ENCODE data around the gene MUC5B.
"Not testable (repeated sequence)": the region's sequence is repeated elsewhere in the genome, so short reads cannot be mapped to it uniquely, and the experiment has no call there.

The MUC5B gene

DNA sequence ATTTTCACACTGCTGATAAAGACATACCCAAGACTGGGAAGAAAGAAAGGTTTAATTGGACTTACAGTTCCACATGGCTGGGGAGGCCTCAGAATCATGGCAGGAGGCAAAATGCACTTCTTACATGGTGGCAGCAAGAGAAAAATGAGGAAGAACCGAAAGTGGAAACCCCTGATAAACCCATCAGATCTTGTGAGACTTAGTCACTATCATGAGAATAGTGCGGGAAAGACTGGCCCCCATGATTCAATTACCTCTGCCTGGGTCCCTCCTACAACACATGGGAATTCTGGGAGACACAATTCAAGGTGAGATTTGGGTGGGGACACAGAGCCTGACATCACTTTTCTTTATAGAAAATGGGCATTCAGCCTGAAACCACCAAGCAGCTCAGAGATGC lies 44.1 kb downstream of the MUC5B start:
- not testable (repeated sequence) for DNase-seq (ENCODE audit: low read depth in 3 of 3)

DNA sequence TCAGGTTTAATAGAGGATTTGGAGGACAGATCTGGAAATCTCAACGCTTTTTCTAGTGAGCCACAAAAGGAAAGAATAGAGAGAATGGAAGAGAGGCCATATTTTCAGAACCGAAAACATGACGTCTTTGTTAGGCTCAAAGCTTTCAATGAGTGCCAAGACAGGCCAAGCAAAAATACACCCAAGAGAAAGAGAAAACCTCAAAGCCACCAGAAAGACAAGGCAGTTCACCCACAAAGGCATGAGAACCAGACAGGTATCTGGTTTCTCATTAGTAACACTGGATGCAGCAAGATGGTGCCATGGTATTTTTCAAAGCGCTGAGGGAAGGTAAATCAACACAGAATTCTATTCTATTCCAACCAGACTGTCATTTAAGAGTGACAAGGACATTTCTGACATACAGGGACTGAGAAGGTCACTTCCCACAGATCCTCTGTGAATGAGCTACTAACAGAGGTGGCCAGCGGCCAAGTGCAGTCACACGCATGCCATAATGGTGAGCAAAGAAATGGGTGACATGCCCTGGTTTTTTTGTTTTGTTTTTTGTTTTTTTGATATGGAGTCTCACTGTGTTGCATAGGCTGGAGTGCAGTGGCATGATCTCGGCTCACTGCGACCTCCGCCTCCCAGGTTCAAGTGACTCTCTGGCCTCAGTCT lies 44.7 kb downstream of the MUC5B start:
- DNase-seq (ENCODE audit: low read depth in 3 of 3), result no peak

DNA sequence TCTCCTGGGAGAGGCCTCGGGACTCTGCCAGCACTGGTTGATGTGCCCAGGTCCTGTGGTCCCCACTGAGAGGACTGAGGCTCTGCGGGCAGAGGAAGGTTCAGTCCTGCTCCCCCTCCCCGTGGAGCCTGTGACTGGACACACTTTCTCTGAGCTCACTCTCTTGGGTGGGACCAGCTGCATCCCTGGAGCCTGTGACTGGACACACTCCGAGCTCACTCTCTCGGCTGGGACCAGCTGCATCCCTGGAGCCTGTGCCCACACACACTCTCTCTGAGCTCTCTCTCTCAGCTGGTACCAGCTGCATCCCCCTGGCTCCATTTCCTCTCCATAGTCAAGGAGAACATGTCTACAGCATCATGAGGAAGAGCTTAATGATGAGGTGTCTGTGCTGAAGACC lies 47.1 kb downstream of the MUC5B start:
- no peak for DNase-seq (ENCODE audit: low read depth in 3 of 3)

DNA sequence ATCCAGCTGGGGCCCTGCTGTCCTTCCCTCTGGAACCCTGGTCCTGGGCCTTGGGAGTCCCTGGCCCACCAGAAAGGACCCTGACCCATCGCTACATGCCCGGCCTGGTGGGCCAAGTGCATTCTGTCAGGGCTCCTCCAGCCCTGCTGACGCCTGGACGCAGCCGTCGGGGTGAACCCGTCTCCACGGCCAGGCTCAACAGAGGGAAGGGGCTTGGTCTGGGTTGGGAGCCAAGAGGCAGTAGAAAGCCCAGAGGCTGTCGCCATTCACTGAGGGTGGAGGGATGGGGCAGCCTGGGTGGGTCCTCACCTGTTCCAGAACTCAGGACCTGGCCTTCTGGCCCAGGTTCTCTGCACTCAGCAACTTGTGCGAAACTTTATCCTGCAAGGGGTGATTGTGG lies 47.6 kb downstream of the MUC5B start:
- no peak for DNase-seq (ENCODE audit: low read depth in 3 of 3)

DNA sequence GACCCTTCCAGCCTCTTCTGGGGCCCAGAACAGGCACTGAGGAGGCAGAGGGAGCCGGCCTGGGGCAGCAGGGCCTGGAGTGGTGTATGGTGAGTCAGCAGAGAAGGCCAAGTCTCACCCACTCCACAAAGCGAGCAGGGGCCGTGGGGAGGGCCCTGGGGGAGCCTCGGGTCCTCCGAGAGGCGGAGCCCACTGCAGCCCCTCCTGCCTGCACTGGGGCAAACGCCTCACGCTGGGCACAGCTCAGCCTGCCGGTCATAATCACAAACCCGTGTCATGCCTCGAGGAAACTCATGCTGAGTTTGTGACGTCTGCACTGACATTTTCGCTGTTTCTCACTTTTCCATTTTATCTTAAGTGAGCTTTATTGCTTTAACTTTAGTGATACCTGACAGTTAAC lies 48.1 kb downstream of the MUC5B start:
- DNase-seq (ENCODE audit: low read depth in 3 of 3), result no peak

DNA sequence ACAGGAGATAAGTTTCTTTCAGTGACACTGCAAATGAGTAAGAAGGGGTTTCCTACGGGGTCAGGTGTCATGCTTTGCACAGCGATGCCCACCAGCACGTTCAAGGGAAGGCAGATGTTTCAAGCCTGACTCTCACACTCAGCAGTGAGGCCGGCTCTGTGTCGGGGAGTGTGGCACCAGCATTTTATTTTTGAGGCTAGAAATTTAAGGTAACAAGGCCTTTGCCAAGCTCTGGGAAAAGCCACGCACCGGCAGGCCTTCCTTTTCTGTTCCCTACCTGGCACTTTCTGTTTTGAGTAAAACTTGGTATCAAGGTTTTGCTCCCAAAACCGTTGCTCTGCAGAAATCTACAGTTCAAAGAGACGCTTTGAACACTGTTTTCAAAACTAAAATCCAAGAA lies 48.5 kb downstream of the MUC5B start:
- DNase-seq (ENCODE audit: low read depth in 3 of 3), result no peak

DNA sequence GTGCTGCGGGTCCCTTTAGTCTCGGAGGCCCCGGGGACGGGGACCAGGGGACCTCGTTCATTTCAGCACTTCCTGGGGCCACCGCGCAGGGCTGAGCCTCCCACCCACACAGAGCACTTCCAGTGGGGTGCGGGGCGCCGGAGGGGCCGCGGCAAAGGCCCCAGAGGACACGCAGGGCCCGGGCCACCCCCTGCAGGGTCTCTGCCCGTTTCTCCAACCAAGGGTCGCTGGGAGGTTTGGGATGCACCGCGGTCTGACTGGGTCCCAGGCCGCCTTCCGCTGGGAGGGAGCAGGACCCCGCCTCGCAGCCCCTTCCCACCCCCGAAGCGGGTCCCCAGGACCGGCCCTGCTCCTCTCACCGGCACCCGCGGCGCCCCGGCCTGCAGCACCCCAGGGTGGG lies 49.1 kb downstream of the MUC5B start:
- no peak for DNase-seq (ENCODE audit: low read depth in 3 of 3)

DNA sequence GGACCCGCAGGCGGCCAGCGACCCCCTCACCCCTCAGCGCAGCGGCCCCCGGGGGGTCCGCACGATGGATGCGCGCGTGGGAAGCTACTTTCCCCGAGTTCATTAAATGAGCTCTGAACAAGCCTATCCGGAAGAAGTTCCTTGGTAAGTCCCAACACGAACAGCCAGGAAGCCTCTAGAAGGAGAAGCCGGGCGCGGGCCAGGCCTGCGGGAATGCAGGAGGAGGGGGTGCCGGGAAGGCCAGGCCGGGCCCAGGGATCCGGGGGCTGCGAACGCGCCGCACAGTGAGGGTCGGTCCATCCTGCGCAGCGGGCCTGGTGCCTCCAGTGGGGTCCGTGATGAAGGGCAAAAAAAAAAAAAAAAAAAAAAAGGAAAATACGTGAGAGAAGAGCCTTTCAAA lies 49.7 kb downstream of the MUC5B start:
- no peak for DNase-seq (ENCODE audit: low read depth in 3 of 3)

DNA sequence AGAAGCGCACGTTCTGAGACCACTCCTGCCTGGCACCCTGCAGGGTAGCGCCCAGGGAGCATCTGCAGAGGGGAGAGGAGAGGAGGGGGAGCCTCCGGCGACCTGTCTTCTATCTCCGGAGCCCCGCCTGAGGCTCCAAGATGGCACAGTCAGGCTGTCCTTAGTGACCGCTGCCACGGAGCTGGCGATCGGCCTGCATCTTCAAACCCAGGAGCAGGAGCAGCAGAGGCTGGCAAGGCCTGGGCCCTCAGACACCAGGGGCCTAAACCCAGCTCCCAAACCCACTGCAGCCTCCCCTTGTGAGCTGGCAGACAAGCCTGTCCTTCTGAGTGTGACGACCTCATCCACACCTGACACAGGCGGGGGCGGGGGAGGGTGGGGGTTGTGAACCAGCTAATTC lies 51.6 kb downstream of the MUC5B start:
- no peak for DNase-seq (ENCODE audit: low read depth in 3 of 3)

DNA sequence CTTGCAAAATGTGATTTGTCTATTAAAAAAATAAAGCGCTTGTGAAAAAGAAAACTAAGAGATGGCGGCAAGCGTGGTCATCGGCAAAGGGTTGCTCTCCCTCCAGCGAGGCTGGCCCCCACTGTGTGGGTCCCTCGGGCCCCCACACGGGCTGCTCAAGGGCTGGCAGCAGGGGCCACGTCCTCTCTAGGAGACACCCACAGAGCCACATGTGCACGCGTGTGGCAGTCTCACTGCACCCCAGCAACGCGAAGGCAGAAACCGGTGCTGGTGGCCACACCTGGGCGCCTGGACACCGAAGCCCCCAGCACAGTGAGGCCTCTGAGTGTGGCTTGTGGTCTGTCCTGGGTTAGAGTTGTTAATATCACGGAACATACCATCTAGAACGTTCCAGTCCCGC lies 52.2 kb downstream of the MUC5B start:
- DNase-seq (ENCODE audit: low read depth in 3 of 3), result no peak

DNA sequence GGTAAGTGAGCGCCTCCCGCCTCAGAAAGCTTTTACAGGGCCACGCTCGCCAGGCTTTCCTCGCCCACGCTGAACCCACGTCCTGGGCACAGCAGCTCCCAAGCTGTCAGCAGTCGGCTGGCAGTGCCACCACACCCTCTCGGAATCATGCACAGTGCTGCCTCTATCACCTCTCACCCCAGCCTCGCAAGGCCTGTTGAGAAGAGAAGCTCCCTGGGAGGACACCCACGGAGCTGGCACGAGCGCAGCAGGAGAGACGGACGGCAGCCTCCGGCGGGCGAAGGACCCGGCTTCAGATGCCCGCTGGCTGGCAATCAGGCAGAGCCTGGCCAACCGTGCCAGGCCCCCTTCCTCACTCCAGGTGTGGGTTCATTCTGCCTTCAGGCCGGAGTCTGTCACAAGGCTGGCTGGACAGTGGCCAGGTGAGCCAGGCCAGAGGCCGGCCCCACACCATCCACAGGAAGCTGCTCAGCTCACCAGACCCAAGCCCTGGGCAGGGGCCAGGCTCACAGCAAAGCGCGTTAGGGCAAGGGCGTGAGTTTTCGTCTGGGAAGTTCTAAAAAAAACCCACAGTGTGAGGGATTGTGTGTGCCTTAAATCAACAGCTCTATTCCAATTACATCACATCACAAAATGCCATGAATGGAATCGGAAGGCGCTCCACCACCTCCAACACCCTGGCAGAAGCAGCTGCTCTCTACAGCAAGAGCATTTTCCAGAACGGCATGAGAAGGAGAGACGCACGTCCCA lies 53.4 kb downstream of the MUC5B start:
- no peak for DNase-seq (ENCODE audit: low read depth in 3 of 3)

DNA sequence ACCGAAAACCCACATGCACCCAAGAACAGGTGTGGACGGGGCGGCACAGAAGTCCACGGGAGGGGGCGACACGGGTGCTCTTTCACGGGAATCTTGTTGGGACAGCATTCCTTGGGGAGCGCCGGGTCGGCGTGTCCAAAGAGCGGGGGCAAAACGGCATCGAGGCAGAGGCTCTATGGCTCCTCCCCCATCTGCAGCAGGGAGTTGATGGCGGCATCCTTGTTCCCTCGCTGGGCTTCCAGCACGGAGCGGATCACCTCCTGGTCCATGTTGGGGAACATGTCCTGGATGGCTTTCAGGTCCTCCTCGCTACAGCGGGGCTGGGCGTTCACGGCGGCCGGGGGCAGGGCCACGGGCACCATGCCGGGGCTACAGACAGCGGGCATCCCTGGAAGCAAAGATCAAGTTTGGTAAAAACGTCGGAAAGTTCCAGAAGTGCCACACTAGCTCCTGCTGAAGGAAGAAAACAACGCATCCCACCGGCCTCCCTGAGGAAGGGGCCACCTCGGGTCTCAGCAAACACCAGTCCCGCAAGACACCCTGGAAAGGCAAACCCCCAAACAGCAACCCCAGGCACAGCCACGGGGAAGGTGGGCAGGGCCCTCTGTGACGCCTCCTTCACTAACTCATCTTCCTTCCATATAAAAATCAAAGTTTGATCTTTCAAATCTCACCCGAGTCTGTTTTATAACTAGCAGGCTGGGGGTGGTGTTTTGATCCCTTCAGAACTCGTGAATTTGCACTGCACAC lies 54.2 kb downstream of the MUC5B start:
- DNase-seq (ENCODE audit: low read depth in 3 of 3), result no peak

DNA sequence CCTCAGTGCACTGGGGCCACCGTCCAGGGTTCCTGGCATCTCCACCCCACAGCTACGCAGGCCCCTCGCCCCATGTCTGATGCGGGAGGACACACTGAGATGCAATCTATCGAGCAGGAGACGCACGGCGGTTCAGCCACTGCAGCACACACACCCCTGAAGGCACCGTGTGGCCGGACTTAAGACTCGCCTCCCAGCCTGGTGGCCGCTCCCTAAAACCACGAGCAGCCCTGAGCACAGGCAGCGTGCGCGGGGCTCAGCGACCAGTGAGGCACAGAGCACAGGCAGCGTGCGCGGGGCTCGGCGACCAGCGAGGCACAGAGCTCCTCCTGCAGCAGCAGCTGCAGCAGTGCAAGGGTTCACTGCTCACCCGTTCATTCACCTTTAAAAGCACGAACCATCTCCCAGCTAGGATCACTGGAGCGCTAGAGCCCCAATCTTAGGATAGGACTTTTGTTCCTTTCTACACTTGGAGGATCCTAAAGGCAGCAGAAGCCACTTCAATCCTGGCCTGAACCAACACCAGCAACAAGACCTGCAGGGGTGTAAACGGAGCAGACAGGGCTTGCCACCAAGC lies 55.2 kb downstream of the MUC5B start:
- DNase-seq (ENCODE audit: low read depth in 3 of 3), result no peak

DNA sequence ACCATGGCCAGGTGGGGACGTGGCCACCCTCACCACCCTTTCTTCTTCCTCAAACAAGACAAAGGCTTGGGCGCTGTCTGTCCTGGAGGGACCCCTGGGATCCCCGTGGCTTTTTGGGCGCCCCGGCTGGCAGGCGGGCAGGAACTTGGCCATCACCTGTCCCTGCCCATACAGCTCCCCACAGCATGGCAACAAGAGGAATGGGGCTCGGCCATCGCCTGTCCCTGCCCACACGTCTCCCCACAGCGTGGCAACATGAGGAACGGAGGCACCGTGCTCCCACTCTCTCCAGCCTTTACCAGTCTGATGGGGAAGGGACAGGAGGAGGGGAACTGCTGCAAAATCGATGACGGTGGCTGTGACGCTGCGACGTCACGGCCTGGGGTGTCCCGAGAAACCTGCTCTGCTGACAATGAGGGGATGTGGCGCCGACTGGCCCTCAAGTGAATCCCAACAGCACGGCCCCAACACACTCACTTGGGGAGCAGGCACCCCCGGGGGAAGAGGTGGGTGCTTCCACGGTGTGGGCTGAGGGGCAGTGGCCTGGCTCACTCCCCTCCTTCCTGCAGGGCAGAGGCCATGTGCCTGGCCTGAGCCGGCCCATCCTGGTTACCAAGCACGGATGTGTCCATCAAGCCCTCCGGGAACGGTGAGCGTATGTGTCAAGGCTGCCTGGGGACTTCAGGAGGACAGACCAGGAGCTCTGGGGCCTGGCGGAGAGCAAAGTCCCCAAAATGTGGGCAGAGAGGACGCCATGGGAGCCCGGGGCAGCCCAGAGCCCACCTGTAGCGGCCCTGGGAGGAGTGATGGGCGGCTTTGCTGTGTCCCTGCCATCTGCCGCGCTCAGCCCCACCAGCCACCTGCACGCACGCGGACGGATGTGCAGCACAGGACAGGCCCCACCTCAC lies 56.2 kb downstream of the MUC5B start:
- DNase-seq (ENCODE audit: low read depth in 3 of 3), result no peak

DNA sequence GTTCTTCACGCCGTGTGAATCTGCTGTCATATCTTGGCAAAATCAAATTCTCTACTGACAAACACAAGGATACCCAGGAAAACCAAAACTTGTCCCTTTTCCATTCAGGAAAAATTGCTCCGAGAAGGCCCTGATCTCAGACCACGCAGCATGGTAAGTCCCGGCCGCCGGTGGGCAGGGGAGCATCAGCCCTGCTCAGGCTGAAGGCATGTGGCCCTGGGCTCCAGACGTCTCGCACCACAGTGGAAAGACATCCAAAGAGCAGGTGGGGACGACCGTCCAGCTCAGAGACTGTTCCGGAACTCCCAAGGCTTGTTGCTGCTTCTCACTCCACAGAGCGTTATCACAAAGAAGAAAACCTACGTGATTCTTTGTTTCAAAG lies 56.8 kb downstream of the MUC5B start:
- no peak for DNase-seq (ENCODE audit: low read depth in 3 of 3)

DNA sequence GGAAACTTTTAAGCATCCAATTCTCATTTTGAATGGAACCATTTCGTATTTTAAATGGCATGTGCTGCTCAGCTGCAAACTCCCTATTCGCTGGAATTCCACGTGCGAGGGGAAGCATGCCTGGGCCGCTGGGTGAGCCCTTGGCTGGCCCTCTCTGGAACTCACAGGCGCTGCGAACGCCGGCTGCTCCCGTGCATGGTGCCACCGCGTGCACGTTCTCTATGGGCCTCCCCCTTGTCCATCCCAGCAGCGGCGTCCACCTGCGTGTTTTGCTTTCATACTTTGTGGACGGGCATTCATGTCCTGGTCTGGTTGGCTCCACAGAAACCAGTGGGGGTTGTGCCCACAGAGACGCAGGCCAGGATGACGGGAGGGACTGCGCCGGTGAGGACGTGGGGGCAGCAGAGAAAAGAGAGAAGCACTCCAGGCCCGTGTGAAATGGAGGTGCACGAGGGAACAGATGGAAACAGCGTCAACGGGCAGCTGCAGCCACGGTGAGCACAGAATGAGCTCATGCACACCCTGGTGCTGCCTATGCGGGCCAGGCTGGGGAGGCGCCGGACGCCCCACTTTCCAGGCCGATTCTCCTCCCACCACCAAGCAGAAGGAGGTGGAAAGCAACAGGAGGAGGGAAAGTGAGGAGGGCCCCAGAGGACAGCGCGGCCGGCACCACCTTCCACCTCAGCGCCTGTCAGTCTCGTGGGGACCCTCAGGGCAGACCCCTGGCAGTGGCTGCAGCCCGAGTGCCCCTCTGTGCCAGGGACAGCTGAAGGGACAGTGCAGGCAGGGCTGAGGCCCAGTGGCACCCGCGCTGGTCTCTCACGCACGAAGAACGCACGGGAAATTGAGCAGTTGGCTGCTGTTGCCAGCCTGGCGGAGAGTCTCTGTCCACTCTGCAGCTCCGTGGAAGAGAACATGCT lies 57.5 kb downstream of the MUC5B start:
- DNase-seq (ENCODE audit: low read depth in 3 of 3), result no peak

DNA sequence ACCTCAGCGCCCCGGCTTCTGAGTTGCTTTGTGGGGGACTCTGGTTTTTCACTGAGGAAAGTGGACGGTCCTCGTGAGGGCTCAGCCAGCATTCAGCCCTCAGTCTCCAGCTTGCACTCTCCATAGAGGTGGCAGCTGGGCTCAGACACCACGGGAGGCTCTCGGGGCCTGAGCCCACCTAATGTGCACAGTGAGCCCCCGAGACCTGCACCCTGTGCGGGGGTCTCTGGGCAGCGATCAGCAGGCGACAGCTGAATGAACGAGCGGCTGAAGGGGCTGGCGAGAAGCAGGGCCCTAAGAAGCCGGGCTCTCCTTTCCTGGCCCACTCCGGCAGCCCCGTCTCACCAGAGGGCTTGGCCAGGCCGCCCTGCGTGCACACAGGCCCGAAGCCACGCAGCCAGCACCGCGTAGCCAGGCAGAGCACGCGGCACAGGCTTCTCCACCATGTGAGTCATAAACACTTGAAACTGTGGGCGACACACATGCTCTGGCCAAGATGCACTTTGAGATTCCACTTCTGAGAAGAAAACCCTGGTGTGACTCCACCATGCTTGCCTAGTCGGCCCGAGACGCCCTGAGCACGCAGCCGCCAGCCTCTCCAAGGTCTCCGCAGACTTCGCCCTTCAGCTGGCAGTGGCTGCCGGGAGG lies 58.6 kb downstream of the MUC5B start:
- DNase-seq (ENCODE audit: low read depth in 3 of 3), result no peak

DNA sequence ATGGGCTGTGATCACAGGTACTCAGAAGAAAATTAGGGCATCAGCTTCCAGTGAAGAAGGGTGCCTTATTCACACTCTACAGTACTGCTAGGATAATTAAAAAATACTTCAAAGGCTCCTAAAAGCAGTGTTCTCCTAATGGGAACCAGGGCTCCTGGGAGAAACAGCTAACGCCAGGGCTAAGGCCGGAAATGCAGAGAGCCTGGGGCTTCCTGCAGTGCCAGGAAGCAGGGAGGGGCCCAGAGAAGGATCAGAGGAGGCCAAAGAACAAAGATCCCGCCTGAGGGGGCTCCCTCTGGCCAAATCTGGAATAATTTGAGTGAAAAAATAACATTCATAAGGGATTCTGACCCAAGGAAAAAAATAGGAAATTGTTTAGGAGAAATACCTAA lies 59.1 kb downstream of the MUC5B start:
- DNase-seq (ENCODE audit: low read depth in 3 of 3), result no peak

DNA sequence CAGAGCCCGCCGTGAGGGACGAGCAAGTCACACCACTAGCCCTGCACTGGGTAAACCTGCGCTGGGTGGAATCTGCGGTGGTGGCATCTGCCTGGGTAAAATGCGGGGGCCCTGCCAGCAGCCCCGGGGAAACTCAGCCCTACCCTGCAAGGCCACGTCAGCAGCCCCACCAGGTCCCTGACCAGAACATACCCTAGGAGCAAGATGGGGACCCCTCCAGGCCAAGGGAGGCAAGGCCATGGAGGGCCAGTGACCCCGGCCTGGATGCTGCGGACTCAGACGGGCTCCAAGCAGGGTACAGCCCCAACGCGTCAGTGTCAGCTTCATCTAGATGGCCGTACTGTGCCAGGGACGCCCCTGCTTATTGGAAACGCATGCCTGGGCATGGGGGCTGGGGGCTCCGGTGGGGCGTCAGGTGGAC lies 60.2 kb downstream of the MUC5B start:
- no peak for DNase-seq (ENCODE audit: low read depth in 3 of 3)

DNA sequence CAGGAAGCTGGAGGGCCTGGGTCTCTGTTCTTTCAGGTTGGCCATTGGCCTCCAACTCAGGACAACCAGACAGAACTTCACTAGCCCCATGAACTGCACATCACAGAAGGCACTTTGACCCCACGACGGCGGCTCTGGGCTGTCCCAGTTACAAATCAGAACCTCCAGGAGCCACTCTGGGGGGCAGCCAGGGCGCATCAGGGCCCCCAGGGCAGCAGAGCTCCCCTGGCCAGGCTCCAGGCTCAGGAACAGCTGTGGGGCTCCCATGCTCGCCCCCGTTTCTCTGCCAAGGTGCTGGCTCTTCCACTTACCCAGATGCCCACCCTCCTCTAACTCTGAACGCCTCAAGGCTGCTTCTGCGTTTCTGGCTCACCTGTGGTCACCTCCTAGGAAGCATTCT lies 61.0 kb downstream of the MUC5B start:
- DNase-seq (ENCODE audit: low read depth in 3 of 3), result no peak

Measured in stimulated activated CD4-positive, alpha-beta T cell treated with anti-CD3 and anti-CD28 coated beads, TNF-alpha, amount 100 ng/mL, for 4 hours (primary cell).